Neural crest cell (in vitro differentiated cells): ENCODE data around the gene HOXB5. TPM values are rescaled to one million over a fixed set of nuclear protein-coding genes. Genes with fewer than 3 reads are reported as not detected.

Source experiments
- DNase-seq: peaks from one replicate; pipeline ENCODE4 v3.0.0; 2021; ENCODE audit warnings: low read depth, mixed read lengths, low spot score
- H3K27ac Mint-ChIP-seq: one replicate; pipeline ENCODE4 v1.8.0; 2021; ENCODE audit warnings: mild to moderate bottlenecking, mixed read lengths; ENCODE audit not compliant: unreplicated experiment
- H3K27me3 Mint-ChIP-seq: 2 replicates; pipeline ENCODE4 v1.8.0; 2021; ENCODE audit warnings: low read depth, mild to moderate bottlenecking, mixed read lengths
- H3K36me3 Mint-ChIP-seq: 2 replicates; pipeline ENCODE4 v1.8.0; 2021; ENCODE audit warnings: low read depth, mild to moderate bottlenecking, mixed read lengths
- H3K4me1 Mint-ChIP-seq: 2 replicates; pipeline ENCODE4 v1.8.0; 2021; ENCODE audit warnings: mixed read lengths
- H3K4me3 Mint-ChIP-seq: one replicate; pipeline ENCODE4 v1.8.0; 2021; ENCODE audit warnings: mild to moderate bottlenecking, mixed read lengths
- H3K9me3 Mint-ChIP-seq: 2 replicates; pipeline ENCODE4 v1.8.0; 2021; ENCODE audit warnings: mixed read lengths
- total RNA-seq: library from RNA; stranded (reverse); gene quantifications from 2 replicates; pipeline ENCODE4 v1.2.1, GENCODE V29; 2021
- TF ChIP-seq, protein P1 (sequence below): fragments of 200-600 bp; sonication (generic); conservative IDR thresholded peaks from 2 replicates; pipeline ENCODE4 v1.5.0; 2021; ENCODE audit warnings: antibody characterized with exemption, mild to moderate bottlenecking

The HOXB5 gene
- total RNA-seq, 1 donor from 2014 or later = 2.6 TPM

DNA sequence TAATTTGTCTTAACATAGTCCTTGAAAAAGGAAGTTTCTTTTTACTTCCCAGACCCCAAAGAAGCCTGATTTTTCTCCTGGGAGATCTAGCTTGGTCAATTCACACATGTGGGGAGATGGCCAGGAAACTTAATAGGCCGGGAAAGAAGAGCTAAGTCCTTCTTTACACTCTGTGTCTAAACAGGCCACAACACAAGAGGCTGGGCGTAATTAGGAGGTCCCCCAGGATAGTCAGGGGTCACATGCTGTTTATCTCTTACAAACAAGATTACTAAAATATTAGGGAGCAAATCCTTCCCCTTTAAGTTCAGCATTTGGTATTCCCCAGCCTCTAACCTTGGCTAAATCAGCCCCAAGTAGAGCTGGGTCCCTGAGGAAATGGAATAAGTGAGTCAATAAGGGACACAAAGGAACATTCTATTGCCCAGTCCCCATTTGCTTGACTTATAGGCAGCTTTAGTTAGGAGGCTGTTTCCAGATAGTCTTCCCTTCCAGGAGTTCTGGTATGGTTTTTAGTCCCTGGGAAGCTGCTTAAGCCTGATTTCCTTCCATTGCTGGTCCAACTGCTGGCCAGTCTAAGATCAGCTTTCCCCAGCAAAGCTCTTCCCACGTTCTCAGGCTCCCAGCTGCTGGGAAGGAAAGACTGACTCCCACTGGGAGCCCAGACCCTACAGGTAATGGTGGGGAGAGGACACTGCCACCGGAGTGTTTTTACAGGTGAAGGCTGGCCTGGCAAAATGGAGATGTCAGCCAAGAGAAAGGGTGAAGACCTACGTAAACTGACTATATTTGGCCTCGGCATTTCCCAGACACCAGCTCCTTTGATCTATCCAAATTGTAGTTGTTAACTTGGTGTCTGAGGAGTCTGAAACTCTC lies 46.6 kb upstream of the HOXB5 start:
- TF ChIP-seq, protein P1, sequence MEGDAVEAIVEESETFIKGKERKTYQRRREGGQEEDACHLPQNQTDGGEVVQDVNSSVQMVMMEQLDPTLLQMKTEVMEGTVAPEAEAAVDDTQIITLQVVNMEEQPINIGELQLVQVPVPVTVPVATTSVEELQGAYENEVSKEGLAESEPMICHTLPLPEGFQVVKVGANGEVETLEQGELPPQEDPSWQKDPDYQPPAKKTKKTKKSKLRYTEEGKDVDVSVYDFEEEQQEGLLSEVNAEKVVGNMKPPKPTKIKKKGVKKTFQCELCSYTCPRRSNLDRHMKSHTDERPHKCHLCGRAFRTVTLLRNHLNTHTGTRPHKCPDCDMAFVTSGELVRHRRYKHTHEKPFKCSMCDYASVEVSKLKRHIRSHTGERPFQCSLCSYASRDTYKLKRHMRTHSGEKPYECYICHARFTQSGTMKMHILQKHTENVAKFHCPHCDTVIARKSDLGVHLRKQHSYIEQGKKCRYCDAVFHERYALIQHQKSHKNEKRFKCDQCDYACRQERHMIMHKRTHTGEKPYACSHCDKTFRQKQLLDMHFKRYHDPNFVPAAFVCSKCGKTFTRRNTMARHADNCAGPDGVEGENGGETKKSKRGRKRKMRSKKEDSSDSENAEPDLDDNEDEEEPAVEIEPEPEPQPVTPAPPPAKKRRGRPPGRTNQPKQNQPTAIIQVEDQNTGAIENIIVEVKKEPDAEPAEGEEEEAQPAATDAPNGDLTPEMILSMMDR = no peak
- Mint-ChIP-seq H3K27ac (no peak overlapping the region), H3K4me3 (no peak overlapping the region), H3K9me3 (no peaks in the 10 kb centered on the region), H3K27me3 (peaks cover 100% of the 10 kb centered on the region), H3K36me3 (no peaks in the 10 kb centered on the region), H3K4me1 (peaks cover 8% of the 10 kb centered on the region)
- DNase-seq = no peak

DNA sequence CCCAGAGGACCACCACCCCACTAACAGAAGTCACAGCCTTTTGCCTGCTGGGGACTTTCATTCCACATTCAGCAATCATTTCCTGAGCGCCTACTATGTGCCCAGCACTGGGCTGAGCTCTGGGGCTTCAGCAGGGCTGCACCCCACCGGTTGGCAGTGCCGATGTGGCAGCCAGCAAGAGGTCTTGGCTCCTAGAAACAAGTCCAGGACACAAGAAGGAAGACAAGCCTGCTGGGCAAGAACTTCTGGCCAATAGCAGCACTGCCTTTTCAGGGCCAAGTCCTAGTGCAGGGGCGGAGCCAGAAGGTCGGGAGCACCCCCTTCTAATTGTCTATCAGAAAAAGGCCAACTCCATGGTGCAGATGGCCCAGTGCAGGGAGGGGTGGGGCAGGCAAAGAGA lies 45.6 kb upstream of the HOXB5 start:
- no peaks in the 10 kb centered on the region for H3K9me3 Mint-ChIP-seq
- peaks cover 100% of the 10 kb centered on the region for H3K27me3 Mint-ChIP-seq
- TF ChIP-seq, protein P1 = no peak

DNA sequence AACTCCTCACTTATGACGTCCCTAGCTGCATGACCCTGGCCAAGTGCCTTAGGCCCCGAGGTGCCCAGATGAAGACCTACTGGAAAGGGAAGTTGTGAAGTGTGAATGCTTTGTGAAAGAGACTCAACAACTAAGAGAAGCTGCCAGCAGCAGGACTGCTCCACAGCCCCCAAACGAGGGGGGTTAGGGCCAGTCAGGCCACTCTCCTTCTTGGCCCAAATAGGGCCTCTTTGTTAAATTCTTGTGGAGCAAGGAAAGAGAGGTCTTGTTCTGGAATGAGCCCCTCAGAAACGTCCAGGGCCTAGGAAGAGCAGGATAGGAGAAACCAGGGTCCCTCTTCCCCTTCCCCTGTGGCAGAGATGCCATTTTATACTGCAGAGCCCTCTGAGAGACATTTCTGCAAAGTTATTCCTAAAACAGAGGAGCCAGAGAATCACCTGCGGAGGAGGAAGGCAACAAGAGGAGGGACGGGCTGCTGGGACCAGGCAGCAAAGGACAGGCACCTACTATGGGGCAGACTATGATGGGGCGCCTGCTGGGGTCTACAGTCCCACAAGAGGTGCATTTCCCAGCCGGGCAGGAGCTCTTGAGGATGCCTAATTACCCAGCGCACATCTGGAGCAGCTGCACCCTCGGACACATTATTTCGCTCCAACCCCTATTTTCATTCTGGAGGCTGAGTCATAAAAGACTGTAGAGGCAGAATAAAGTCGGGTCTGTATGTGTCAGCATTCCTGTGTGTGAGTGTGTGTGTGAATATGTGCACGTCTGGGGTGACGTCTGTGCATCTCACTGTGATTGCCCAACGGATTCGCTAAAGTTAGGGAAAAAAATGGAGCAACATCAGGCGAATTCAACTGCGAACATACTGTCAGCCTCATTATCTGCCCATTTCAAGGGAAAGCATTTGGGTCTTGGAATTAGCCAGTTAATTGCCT lies 44.0 kb upstream of the HOXB5 start:
- Mint-ChIP-seq H3K4me3 (peak overlapping the region; percentile 54), H3K4me1 (peaks cover 8% of the 10 kb centered on the region), H3K36me3 (no peaks in the 10 kb centered on the region), H3K27me3 (peaks cover 100% of the 10 kb centered on the region), H3K9me3 (no peaks in the 10 kb centered on the region), H3K27ac (no peak overlapping the region)
- TF ChIP-seq, protein P1 = no peak
- no peak for DNase-seq

More for the DNA sequence above, 45.6 kb upstream of the HOXB5 start:
- DNase-seq = no peak
- Mint-ChIP-seq H3K4me3 (no peak overlapping the region), H3K4me1 (peaks cover 8% of the 10 kb centered on the region), H3K36me3 (no peaks in the 10 kb centered on the region), H3K27ac (no peak overlapping the region)

DNA sequence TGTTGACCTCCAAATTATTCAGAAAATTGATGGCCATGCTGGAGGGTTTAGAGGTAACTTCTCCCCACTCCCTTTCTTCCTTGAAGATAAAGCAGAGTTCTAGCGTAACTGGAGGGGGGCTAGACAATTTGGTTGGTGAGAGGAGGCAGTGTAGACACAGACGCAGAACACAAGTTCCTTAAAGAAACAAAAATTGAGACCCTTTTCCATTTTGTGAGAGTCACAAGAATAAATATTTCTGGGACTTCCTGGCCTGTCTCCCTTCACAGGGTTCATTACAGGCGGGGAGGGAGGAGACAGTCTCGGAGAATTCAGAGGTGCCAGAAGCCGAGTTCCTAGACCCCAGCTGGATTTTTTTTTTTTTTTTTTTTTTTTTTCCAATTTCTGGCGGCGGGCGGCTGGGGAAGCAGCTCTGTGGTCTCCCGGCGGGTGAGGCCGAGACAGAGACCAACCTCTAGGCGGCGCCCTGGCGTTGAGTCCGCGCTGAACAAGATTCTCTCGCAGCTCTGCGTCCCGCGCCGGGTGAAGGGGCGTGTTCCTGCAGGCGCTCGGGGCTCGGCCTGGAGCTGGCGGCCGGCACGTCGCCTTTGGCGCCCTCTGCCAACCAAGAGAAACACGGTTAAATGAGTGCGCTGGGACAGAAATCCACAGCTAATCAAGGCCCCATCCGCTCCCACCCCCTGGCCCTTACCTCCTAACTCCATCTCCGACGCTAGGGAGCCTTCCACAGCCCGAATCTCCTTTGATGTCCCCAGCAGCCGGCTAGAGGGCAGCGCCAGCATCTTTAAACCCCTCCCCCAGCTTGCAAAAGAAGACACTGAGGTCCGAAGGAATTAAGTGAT lies 42.8 kb upstream of the HOXB5 start:
- DNase-seq = peak; percentile 96
- no peak overlapping the region for H3K27ac Mint-ChIP-seq
- TF ChIP-seq, protein P1 = peak; percentile 76
- peak overlapping the region; percentile 73 for H3K4me3 Mint-ChIP-seq
- H3K36me3 Mint-ChIP-seq = no peaks in the 10 kb centered on the region
- H3K27me3 Mint-ChIP-seq = peaks cover 100% of the 10 kb centered on the region
- H3K4me1 Mint-ChIP-seq = peaks cover 8% of the 10 kb centered on the region
- H3K9me3 Mint-ChIP-seq = no peaks in the 10 kb centered on the region
